ENCODE measurements around the gene FREM1.

FREM1 gene

DNA sequence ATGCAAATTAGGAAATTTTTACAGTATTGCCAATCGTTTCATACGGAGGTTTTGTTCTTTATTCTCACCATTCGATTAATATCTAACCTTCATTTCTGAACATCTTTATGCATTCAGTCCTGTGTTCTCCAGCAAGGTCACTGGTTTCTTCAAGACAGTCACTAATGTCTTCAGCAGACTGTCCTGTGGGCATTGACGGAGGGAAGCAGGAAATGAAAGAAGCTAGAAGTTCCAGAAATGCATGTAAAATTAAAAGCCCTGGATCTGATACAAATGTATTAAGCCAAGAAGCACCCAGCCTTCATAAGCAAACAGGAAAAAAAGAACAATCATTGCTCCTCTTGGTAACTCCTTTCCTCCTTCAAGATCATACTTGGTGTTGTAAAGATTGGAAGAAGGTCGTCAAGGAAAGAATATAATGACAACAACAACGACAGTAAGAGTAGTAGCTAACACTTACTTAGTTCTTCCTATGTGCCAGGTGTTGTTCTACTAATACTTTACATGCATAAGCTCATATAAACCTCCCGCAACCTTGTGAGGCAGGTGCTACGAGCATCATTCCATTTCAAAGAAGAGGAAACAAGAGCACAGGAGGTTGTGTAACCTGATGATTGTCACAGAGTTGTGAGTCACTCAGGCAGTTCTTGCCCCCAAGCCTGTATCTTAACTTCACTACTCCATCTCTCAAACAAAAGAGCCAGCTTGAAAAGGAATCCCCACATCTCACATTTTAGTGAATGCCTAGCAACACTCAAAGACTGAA is 127.8 kb downstream of the FREM1 start:
- Histone ChIP-seq H3K4me3 (ENCODE audit: insufficient read length, low read depth) (no peak overlapping the region), H3K9me3 (ENCODE audit: insufficient read depth, low read length) (no peaks in the 10 kb centered on the region), H3K4me1 (ENCODE audit: insufficient read depth, insufficient read length) (no peaks in the 10 kb centered on the region), H3K27me3 (ENCODE audit: insufficient read depth, insufficient read length) (no peaks in the 10 kb centered on the region), H3K9ac (ENCODE audit: insufficient read length, low read depth) (no peak overlapping the region), H3K36me3 (ENCODE audit: insufficient read depth, insufficient read length, low read length) (no peaks in the 10 kb centered on the region)
- DNase-seq (ENCODE audit: low read depth, low spot score): no peak
- TF ChIP-seq ZNF274 (IDR thresholded peaks at IDR 0.05; ENCODE audit: low read depth, low read length) (no peak), YY1 (IDR thresholded peaks at IDR 0.05; ENCODE audit: insufficient read depth, insufficient read length) (no peak), SUZ12 (IDR thresholded peaks at IDR 0.05; ENCODE audit: extremely low read depth, insufficient read depth, insufficient read length) (no peak)

DNA sequence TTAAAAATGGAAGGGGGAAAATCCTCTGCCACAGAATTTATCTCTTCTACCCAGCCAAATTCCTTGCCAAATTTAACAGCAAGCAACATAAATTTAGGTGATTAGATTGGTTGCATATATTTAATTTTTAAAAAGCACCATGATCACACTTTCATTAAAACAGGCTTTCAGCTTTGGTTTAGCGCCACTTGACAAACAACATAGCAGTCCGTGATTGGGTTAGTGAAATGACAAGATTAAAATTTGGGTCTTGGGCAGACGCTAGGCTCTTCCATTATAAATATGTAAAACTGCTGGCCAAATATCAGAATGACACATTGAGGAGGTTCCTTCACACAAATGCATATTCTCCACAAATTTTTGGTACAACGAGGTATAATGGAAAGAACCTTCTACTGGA is 129.5 kb downstream of the FREM1 start:
- DNase-seq (ENCODE audit: low read depth, low spot score): no peak
- Histone ChIP-seq H3K27me3 (ENCODE audit: insufficient read depth, insufficient read length) (no peaks in the 10 kb centered on the region), H3K9ac (ENCODE audit: insufficient read length, low read depth) (no peak overlapping the region), H3K4me1 (ENCODE audit: insufficient read depth, insufficient read length) (no peaks in the 10 kb centered on the region), H3K36me3 (ENCODE audit: insufficient read depth, insufficient read length, low read length) (no peaks in the 10 kb centered on the region), H3K9me3 (ENCODE audit: insufficient read depth, low read length) (no peaks in the 10 kb centered on the region), H3K4me3 (ENCODE audit: insufficient read length, low read depth) (no peak overlapping the region)
- TF ChIP-seq YY1 (IDR thresholded peaks at IDR 0.05; ENCODE audit: insufficient read depth, insufficient read length): no peak
- no peak for TF ChIP-seq SUZ12 (IDR thresholded peaks at IDR 0.05; ENCODE audit: extremely low read depth, insufficient read depth, insufficient read length)
- TF ChIP-seq ZNF274 (IDR thresholded peaks at IDR 0.05; ENCODE audit: low read depth, low read length): no peak

DNA sequence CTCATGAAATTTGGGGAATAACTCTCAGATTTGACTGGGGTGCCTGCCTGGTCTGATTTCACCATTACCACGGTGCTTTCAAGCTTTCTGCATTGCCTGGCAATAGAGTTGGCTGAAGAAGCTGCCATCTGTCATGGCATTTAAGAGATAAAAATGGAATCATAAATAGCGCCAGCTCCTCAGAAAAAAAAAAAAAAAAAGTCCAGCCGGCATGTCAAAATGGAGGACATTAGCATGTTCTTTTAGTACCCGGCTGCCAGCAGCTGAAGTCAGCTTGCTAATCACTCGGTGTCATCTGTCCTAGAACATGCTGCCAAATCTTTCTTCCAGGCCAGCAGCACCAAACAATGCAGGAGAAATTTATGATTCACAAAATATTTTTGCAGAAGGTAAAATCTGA is 130.0 kb downstream of the FREM1 start:
- Histone ChIP-seq H3K9ac (ENCODE audit: insufficient read length, low read depth) (no peak overlapping the region), H3K4me1 (ENCODE audit: insufficient read depth, insufficient read length) (no peaks in the 10 kb centered on the region), H3K4me3 (ENCODE audit: insufficient read length, low read depth) (no peak overlapping the region), H3K27me3 (ENCODE audit: insufficient read depth, insufficient read length) (no peaks in the 10 kb centered on the region), H3K36me3 (ENCODE audit: insufficient read depth, insufficient read length, low read length) (no peaks in the 10 kb centered on the region), H3K9me3 (ENCODE audit: insufficient read depth, low read length) (no peaks in the 10 kb centered on the region)
- no peak for TF ChIP-seq YY1 (IDR thresholded peaks at IDR 0.05; ENCODE audit: insufficient read depth, insufficient read length)
- TF ChIP-seq SUZ12 (IDR thresholded peaks at IDR 0.05; ENCODE audit: extremely low read depth, insufficient read depth, insufficient read length): no peak
- no peak for TF ChIP-seq ZNF274 (IDR thresholded peaks at IDR 0.05; ENCODE audit: low read depth, low read length)
- DNase-seq (ENCODE audit: low read depth, low spot score): no peak

DNA sequence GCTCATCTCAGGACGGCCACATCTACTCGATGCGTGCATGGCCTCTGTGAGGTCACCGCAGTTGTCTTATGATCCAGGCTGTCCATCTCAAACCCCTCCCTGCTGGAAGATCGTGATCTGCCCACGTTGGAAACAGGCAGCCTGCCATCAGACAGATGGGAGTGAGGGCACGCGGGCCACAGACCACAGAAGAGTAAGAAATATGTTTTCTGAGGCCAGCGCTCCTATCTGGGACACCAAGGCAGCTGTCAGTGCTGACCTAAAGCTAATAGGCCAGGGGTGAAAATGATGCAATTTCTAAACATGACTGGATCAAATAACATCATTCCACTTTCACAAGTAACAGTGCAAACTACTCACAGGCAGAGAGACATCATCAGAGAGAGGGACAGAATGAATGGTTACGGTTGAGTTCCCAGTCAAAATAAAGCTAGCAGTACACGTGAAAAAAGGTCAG is 130.6 kb downstream of the FREM1 start:
- DNase-seq (ENCODE audit: low read depth, low spot score): no peak
- Histone ChIP-seq H3K27me3 (ENCODE audit: insufficient read depth, insufficient read length) (no peaks in the 10 kb centered on the region), H3K9ac (ENCODE audit: insufficient read length, low read depth) (no peak overlapping the region), H3K4me1 (ENCODE audit: insufficient read depth, insufficient read length) (no peaks in the 10 kb centered on the region), H3K36me3 (ENCODE audit: insufficient read depth, insufficient read length, low read length) (no peaks in the 10 kb centered on the region), H3K4me3 (ENCODE audit: insufficient read length, low read depth) (no peak overlapping the region), H3K9me3 (ENCODE audit: insufficient read depth, low read length) (no peaks in the 10 kb centered on the region)
- TF ChIP-seq YY1 (IDR thresholded peaks at IDR 0.05; ENCODE audit: insufficient read depth, insufficient read length): no peak
- no peak for TF ChIP-seq ZNF274 (IDR thresholded peaks at IDR 0.05; ENCODE audit: low read depth, low read length)

DNA sequence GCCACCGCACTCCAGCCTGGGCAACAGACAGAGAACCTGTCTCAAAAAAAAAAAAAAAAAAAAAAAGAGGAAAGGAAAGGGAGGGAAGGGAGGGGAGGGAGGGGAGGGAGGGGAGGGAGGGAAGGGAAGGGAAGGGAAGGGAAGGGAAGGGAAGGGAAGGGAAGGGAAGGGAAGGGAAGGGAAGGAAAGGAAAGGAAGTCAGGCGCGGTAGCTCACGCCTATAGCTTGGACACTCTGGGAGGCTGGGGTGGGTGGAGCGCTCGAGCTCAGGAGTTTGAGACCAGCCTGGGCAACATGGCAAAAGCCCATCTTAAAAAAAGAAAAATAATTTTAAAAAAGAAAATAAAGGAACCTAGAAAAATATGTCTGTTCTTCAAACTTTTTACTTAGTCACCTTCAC is 131.7 kb downstream of the FREM1 start:
- DNase-seq (ENCODE audit: low read depth, low spot score): no peak
- TF ChIP-seq YY1 (IDR thresholded peaks at IDR 0.05; ENCODE audit: insufficient read depth, insufficient read length): no peak
- TF ChIP-seq ZNF274 (IDR thresholded peaks at IDR 0.05; ENCODE audit: low read depth, low read length): no peak
- TF ChIP-seq SUZ12 (IDR thresholded peaks at IDR 0.05; ENCODE audit: extremely low read depth, insufficient read depth, insufficient read length): no peak
- H3K27me3 ChIP-seq (ENCODE audit: insufficient read depth, insufficient read length): no peaks in the 10 kb centered on the region
- H3K36me3 ChIP-seq (ENCODE audit: insufficient read depth, insufficient read length, low read length): no peaks in the 10 kb centered on the region
- H3K4me3 ChIP-seq (ENCODE audit: insufficient read length, low read depth): no peak overlapping the region
- no peak overlapping the region for H3K9ac ChIP-seq (ENCODE audit: insufficient read length, low read depth)
- H3K4me1 ChIP-seq (ENCODE audit: insufficient read depth, insufficient read length): no peaks in the 10 kb centered on the region
- no peaks in the 10 kb centered on the region for H3K9me3 ChIP-seq (ENCODE audit: insufficient read depth, low read length)

DNA sequence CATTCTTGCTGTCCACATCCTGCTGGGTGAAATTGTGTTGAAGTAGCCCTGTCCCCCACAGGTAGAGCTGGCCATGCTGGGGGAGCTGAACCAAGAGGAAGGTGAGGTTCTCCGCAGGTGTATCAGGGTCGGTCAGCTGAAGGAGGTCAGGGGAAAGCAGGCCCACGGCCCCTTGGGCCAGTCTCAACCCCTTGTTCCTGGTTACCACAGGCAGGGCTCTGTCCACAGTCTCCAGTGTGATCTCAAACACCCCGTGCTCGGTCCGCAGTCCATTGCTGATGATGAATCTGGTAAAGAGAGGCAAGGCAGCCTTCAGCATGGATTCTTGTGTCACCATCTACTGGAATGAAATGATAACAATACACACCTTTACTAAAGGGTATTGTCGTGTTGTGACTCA is 134.3 kb downstream of the FREM1 start:
- Histone ChIP-seq H3K4me3 (ENCODE audit: insufficient read length, low read depth) (no peak overlapping the region), H3K9me3 (ENCODE audit: insufficient read depth, low read length) (no peaks in the 10 kb centered on the region), H3K27me3 (ENCODE audit: insufficient read depth, insufficient read length) (no peaks in the 10 kb centered on the region), H3K36me3 (ENCODE audit: insufficient read depth, insufficient read length, low read length) (no peaks in the 10 kb centered on the region), H3K4me1 (ENCODE audit: insufficient read depth, insufficient read length) (no peaks in the 10 kb centered on the region), H3K9ac (ENCODE audit: insufficient read length, low read depth) (no peak overlapping the region)
- TF ChIP-seq SUZ12 (IDR thresholded peaks at IDR 0.05; ENCODE audit: extremely low read depth, insufficient read depth, insufficient read length) (no peak), ZNF274 (IDR thresholded peaks at IDR 0.05; ENCODE audit: low read depth, low read length) (no peak), YY1 (IDR thresholded peaks at IDR 0.05; ENCODE audit: insufficient read depth, insufficient read length) (no peak)
- no peak for DNase-seq (ENCODE audit: low read depth, low spot score)

DNA sequence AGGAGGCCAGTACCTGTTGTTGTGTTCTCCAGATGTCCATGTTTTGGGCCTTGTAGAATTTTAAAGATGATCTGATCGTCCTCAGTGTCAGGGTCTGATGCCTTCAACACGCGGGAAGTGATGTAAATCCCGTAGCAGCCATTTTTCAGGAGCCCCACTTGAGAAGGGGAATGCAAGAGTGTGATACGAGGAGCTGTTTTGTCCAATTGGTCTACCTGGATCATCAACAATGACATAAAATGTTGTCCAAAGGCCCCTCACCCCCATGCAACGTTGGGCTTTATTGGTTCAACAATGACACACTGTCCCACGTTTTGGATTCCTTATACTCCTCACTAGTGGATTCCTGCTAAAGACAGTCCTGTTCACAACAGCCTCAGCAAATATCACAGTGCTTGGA is 139.6 kb downstream of the FREM1 start:
- TF ChIP-seq YY1 (IDR thresholded peaks at IDR 0.05; ENCODE audit: insufficient read depth, insufficient read length): no peak
- TF ChIP-seq SUZ12 (IDR thresholded peaks at IDR 0.05; ENCODE audit: extremely low read depth, insufficient read depth, insufficient read length): no peak
- no peak for TF ChIP-seq ZNF274 (IDR thresholded peaks at IDR 0.05; ENCODE audit: low read depth, low read length)
- no peaks in the 10 kb centered on the region for H3K27me3 ChIP-seq (ENCODE audit: insufficient read depth, insufficient read length)
- DNase-seq (ENCODE audit: low read depth, low spot score): no peak
- no peak overlapping the region for H3K4me3 ChIP-seq (ENCODE audit: insufficient read length, low read depth)
- no peaks in the 10 kb centered on the region for H3K9me3 ChIP-seq (ENCODE audit: insufficient read depth, low read length)
- no peaks in the 10 kb centered on the region for H3K4me1 ChIP-seq (ENCODE audit: insufficient read depth, insufficient read length)
- no peaks in the 10 kb centered on the region for H3K36me3 ChIP-seq (ENCODE audit: insufficient read depth, insufficient read length, low read length)
- H3K9ac ChIP-seq (ENCODE audit: insufficient read length, low read depth): no peak overlapping the region

Data from NT2/D1 (cell line).